Measurements from ENCODE around the gene CST3. TPM values are rescaled to one million over a fixed set of nuclear protein-coding genes. Genes with fewer than 3 reads are reported as not detected.

Gene CST3
- polyA plus RNA-seq, 1 donor (not counting 4 experiments of a cell fraction or from before 2014, with no cell fraction given), result 194 TPM

DNA sequence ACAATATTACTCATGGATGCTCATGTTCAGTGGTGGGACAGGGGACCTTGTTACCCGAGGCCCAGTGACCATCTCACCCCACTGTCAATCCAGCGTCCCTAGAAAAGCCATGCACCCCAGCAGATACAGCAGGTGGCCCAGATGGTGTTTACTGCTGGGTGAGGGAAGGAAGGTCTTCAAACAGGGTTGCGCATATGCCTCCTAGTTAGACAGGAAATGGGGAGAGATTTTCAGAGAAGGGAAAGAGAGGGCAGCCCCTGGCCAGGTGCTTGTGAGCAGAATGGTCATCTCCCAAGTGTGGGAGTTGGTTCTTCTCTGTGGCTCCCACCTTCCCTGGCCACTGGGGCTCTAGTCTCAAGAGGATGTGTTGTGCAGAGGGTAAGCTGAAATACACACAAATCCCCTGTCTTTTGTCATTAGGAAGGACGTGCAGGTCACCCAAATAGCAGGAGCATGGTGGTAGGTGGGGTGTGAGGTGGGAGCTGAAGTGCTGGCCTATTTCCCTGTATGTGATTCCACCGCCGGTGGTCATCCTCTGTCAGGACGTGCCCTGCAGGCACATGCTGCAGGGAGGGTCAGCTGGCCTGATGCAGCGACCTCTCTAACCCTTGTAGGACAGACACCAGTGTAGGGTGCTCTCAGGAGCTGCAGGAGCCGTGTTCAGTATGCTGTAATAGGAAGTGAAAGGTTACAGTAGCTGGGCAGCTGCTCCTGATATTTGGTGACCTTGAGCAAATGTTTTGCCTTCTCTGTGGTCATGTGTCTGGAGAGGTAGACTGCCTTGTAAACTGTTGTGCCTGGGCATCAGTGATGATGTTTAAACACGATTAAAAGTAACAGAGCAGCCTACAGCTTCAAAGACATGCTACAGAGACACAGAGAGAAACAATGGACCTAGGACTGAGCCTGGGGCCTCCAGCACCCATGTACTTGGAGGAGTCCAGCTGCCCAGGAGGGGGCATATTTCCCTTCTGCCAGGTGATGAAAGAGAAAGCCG lies 3.2 kb upstream of the CST3 start:
- TF ChIP-seq, protein P1, sequence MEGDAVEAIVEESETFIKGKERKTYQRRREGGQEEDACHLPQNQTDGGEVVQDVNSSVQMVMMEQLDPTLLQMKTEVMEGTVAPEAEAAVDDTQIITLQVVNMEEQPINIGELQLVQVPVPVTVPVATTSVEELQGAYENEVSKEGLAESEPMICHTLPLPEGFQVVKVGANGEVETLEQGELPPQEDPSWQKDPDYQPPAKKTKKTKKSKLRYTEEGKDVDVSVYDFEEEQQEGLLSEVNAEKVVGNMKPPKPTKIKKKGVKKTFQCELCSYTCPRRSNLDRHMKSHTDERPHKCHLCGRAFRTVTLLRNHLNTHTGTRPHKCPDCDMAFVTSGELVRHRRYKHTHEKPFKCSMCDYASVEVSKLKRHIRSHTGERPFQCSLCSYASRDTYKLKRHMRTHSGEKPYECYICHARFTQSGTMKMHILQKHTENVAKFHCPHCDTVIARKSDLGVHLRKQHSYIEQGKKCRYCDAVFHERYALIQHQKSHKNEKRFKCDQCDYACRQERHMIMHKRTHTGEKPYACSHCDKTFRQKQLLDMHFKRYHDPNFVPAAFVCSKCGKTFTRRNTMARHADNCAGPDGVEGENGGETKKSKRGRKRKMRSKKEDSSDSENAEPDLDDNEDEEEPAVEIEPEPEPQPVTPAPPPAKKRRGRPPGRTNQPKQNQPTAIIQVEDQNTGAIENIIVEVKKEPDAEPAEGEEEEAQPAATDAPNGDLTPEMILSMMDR (optimal IDR thresholded peaks at IDR 0.05 in 1 of 3, IDR thresholded peaks at IDR 0.05 in 1 of 3, conservative IDR thresholded peaks at IDR 0.05 in 1 of 3; ENCODE audit: extremely low read depth in 1 of 3, insufficient read depth in 2 of 3, low read length in 3 of 3), result no peak
- no peak for TF ChIP-seq EZH2 (IDR thresholded peaks at IDR 0.05; ENCODE audit: low read length)
- Histone ChIP-seq H3K9ac (ENCODE audit: control insufficient read depth, extremely low read depth, insufficient read depth, low read length) (no peak overlapping the region), H3K9me3 (ENCODE audit: control insufficient read depth, low read depth, low read length) (no peaks in the 10 kb centered on the region), H3K4me1 (ENCODE audit: control insufficient read depth, extremely low read depth, insufficient read depth, low read length) (peaks cover 27% of the 10 kb centered on the region), H3K27me3 (ENCODE audit: control insufficient read depth, extremely low read depth, insufficient read depth, low read length) (no peaks in the 10 kb centered on the region), H2AFZ (ENCODE audit: control insufficient read depth, low read length) (no peak overlapping the region), H3K9me1 (ENCODE audit: control insufficient read depth, extremely low read depth, insufficient read depth, low read length) (no peaks in the 10 kb centered on the region), H3K27ac (ENCODE audit: control insufficient read depth, insufficient read depth, low read length) (no peak overlapping the region), H3K79me2 (ENCODE audit: control insufficient read depth, insufficient read depth, low read length) (peaks cover 17% of the 10 kb centered on the region), H3K4me3 (ENCODE audit: control insufficient read depth in 2 of 3, extremely low read depth in 1 of 3, insufficient read depth in 2 of 3, low read depth in 1 of 3, low read length in 3 of 3) (no peak overlapping the region), H3K4me2 (ENCODE audit: control insufficient read depth, extremely low read depth, insufficient read depth, low read depth, low read length) (no peak overlapping the region), H3K36me3 (ENCODE audit: control insufficient read depth in 2 of 2, extremely low read depth in 1 of 2, insufficient read depth in 2 of 2, low read length in 2 of 2) (no peaks in the 10 kb centered on the region), H4K20me1 (ENCODE audit: control insufficient read depth, extremely low read depth, insufficient read depth, low read length) (no peaks in the 10 kb centered on the region)
- dilution Hi-C loops (cut with MboI; ENCODE audit: extremely low pct_ligation_motif_present, low sequenced_read_pairs), result no loop called here
- FAIRE-seq, result no peak
- DNase-seq (ENCODE audit: low read depth, low spot score), result no peak

GRCh38 chr20:23640018-23640601 lies 2.4 kb upstream of the CST3 start:
- H3K36me3 ChIP-seq (ENCODE audit: control insufficient read depth in 2 of 2, extremely low read depth in 1 of 2, insufficient read depth in 2 of 2, low read length in 2 of 2), result peaks cover 0 to 4% of the 10 kb centered on the region in 2 experiments
- no peaks in the 10 kb centered on the region for H3K9me3 ChIP-seq (ENCODE audit: control insufficient read depth, low read depth, low read length)
- no peak for TF ChIP-seq EZH2 (IDR thresholded peaks at IDR 0.05; ENCODE audit: low read length)
- TF ChIP-seq, protein P1 (optimal IDR thresholded peaks at IDR 0.05 in 1 of 3, IDR thresholded peaks at IDR 0.05 in 1 of 3, conservative IDR thresholded peaks at IDR 0.05 in 1 of 3; ENCODE audit: extremely low read depth in 1 of 3, insufficient read depth in 2 of 3, low read length in 3 of 3), result no peak
- H3K9ac ChIP-seq (ENCODE audit: control insufficient read depth, extremely low read depth, insufficient read depth, low read length), result no peak overlapping the region
- FAIRE-seq (no peak), DNase-seq (ENCODE audit: low read depth, low spot score) (no peak)
- H3K4me1 ChIP-seq (ENCODE audit: control insufficient read depth, extremely low read depth, insufficient read depth, low read length), result peaks cover 35% of the 10 kb centered on the region
- no peaks in the 10 kb centered on the region for H3K27me3 ChIP-seq (ENCODE audit: control insufficient read depth, extremely low read depth, insufficient read depth, low read length)
- H2AFZ ChIP-seq (ENCODE audit: control insufficient read depth, low read length), result no peak overlapping the region
- no peak overlapping the region for H3K4me3 ChIP-seq (ENCODE audit: control insufficient read depth in 2 of 3, extremely low read depth in 1 of 3, insufficient read depth in 2 of 3, low read depth in 1 of 3, low read length in 3 of 3)
- H3K9me1 ChIP-seq (ENCODE audit: control insufficient read depth, extremely low read depth, insufficient read depth, low read length), result peaks cover 2% of the 10 kb centered on the region
- dilution Hi-C loops (cut with MboI; ENCODE audit: extremely low pct_ligation_motif_present, low sequenced_read_pairs), result no loop called here
- peaks cover 21% of the 10 kb centered on the region for H3K79me2 ChIP-seq (ENCODE audit: control insufficient read depth, insufficient read depth, low read length)
- no peak overlapping the region for H3K4me2 ChIP-seq (ENCODE audit: control insufficient read depth, extremely low read depth, insufficient read depth, low read depth, low read length)
- no peak overlapping the region for H3K27ac ChIP-seq (ENCODE audit: control insufficient read depth, insufficient read depth, low read length)
- H4K20me1 ChIP-seq (ENCODE audit: control insufficient read depth, extremely low read depth, insufficient read depth, low read length), result no peaks in the 10 kb centered on the region
